ENCODE results near the gene WNT16.

WNT16 gene

DNA sequence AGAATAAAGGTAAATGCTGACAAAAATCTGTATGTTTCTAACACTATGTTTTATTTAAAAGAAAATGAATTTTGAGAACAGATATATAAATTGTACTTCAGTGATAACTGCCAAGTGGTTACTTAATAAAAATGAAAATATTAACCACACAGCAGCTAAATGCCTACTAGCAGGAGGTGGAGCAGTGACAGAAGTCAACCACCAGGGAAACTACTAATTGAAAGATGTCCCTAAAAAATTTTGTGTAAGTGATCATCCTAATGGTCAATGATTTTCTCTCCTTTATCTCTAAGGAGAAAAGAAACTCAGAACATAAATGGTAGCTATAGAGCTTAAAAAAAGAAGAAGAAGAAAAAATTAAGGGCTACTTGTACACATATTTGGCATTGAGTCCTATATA is 22.9 kb downstream of the WNT16 start:
- DNase-seq: no peak

DNA sequence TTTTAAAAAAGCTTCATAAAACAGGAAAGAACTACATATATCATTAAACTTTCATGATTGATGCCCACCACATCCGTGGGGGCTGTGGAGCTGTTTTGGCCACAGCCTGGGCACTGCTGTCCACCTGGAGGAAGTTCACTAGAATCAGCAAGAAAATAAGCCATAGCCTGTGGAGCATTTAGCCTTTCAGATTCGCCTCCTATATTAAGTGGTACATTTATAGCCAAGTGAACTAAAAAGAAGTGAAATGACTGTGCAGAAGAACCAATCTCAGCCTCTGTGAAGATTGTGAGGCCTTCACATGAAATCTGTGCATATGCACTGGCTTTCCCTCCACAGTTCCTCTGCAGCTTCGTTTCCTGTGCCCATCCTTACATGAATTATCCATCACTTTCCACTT is 23.5 kb downstream of the WNT16 start:
- no peak for DNase-seq

DNA sequence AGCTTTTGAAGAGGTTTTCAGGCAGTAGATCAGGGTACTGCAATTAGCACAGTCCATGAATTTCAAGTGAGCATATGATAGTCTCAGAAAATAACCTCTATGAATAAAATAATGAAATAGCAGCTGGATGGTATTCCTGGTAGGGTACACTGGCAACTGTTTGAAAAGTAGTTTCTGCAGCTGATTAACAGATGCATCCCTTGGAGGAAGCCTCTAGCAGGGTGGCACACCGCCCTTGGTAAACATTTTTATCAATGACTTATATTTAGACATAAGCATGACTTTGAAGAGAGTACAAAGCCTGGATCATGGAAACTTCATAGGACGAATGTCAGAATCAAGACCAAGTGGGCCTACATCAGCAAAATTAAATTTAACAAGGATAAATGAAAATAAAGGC is 26.8 kb downstream of the WNT16 start:
- peak; percentile 17 for DNase-seq

DNA sequence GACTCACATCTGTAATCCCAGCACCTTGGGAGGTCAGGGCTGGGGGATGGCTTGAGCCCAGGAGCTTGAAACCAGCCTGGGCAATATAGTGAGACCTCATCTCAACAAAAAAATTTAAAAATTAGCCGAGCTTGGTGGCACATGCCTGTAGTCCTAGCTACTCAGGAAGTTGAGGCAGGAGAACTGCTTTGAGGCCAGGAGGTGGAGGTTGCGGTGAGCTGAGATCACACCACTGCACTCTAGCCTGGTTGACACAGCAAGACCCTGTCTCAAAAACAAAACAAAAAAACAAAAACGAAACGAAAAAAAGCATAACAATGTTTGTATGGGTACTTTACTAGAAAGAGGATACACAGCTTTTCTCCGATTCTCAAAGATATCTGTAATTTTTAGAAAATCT is 31.8 kb downstream of the WNT16 start:
- no peak for DNase-seq

GRCh38 chr7:121366852-121367431 is 38.1 kb downstream of the WNT16 start:
- DNase-seq: peak; percentile 30

- DNase-seq: no peak
Observed at GRCh38 chr7:121369462-121369861, 40.7 kb downstream of the WNT16 start.

DNA sequence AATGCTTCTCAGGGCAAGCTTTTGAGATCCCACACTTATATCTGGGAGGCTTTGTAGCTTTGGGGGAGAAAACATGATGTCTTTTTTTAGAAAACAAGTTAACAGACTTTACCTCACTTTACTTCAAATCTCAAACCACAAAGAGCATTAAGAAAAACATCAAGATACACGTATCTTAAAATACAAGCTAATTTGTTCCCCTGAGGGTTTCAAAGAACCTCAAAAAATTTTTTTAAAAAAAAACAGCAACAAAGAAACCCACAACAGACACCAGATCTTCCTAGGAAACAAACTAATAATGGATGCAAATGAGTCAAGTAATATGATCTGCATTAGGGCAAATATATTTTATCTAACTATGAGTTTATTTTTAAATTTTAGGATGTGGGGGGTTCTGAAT is 42.6 kb downstream of the WNT16 start:
- DNase-seq: no peak

DNA sequence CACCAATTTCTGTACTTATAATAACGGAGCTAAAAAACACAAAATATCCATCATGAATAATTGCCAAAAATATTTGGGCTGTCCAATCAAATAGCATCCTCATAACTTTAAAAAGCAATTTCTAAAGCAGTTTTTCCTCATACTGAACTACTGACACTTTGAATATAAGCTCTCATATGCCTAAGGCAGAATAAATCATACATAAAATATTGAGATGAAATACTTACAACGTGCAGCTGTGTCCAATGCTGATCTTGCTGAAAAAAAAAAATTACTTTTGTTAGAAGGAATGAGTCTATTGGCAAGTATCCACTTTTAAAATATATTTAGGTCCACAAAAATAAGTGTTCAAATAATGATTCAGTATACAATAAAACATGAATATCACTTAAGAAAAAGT is 43.1 kb downstream of the WNT16 start:
- DNase-seq: no peak

GRCh38 chr7:121372376-121373010 is 43.7 kb downstream of the WNT16 start:
- DNase-seq: peak; percentile 25

- no peak for DNase-seq
Observed at GRCh38 chr7:121373177-121373576, 44.4 kb downstream of the WNT16 start.

GRCh38 chr7:121376979-121377378 is 48.2 kb downstream of the WNT16 start:
- no peak for DNase-seq

GRCh38 chr7:121379930-121380329 is 51.1 kb downstream of the WNT16 start:
- no peak for DNase-seq

DNA sequence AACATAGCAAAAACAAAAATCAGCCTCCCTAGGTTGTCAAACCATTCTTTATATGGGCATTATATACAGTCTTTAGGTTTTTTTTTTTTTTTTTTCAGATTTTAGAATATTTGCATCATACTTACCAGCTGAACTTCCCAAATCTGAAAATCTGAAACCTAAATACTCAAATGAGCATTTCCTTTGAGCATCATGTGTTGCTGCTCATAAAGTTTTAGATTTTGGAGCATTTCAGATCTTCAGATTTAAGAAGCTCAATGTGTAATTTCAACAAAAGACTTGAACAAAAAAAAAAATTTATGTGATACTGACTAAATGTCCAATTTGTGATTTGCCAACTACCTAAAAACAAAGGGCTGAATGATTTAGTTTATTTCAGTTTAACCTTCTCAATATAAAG is 53.7 kb downstream of the WNT16 start:
- no peak for DNase-seq

- no peak for DNase-seq
Observed at GRCh38 chr7:121383235-121383910, 54.6 kb downstream of the WNT16 start.

DNA sequence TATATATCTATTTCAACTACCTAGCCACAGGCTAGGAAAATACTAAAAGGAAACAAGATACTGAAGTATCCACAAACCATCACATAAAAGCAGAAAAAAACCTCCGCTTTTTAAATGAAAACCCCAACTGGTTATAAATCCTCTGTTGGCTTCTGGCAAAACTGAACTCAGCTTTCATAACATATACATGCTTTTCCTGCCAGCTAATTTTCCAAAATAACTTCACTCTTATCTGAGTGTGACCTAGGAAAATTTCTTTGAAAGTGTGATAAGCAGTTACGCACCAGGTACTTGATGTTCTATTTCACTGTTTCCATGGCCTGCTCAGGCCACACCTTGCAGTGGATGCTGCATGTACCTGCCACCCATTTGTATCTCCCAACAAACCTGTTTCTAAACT is 55.5 kb downstream of the WNT16 start:
- DNase-seq: no peak

DNA sequence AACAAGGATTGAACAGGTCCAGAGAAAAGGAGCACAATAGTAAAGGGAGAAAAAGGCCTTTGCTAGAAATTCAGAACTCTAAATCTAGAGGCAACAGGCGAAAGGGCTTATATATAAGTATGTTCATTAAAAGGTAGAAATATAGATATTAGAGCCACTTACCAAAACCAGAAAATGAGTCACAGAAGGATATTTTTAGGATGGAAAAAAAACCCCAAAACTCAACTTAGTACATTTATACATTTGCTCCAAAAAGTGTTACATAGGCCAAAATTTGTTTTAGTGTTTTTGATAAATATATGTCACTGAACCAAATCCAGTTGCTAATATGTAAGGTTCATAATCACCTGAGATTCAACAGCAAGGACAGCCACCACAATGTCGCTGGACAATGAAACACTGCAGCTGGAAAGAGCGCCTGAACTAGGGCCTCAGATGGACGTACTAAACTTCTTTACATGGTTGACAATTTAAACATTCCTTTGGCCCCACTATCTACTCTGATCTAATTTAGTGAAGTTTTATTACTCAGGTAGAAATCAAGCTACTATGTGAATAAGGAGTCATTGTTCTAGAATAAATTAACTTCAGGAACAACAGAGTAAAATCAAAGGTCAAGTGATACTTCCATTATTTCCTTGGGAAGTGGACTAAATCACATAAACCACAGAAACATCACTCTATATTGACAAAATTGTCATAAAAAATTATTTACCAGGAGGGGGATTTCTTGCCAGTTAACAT is 56.4 kb downstream of the WNT16 start:
- DNase-seq: no peak

DNA sequence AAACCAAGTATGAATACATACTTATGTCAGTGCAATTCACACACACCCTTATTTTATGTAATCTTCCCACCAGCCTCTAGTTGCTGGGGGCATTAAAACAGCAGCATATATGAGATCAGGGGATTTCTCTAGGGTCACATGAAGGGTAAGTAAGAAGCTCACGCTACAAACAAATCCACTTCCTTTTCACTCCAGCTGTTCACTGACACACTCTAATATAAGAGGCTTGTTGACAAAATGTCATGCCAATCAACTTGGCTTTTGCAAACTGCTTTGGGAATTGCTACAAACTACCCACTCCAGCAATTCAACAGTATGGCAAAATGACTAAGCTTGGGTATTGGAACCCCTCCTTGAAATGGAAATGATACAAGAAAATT is 57.0 kb downstream of the WNT16 start:
- DNase-seq: no peak

DNA sequence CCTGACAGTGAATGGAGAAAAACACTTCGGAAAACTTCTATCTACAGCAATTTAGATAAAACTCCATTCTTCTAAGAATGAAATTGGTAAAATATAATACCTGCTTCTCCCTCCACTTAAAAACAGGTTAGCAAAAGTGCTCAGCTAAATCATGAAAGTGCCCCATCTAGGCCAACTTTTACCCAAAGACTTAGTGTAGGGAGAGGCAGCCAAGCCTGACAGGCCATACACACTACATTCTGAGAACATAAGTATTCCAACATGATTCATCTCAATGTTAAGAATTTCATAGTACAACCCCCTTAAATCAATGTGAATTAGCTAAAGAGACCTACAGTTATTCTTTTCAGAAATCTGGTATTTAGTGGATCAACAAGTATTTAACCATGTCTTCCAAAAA is 60.1 kb downstream of the WNT16 start:
- DNase-seq: no peak

DNA sequence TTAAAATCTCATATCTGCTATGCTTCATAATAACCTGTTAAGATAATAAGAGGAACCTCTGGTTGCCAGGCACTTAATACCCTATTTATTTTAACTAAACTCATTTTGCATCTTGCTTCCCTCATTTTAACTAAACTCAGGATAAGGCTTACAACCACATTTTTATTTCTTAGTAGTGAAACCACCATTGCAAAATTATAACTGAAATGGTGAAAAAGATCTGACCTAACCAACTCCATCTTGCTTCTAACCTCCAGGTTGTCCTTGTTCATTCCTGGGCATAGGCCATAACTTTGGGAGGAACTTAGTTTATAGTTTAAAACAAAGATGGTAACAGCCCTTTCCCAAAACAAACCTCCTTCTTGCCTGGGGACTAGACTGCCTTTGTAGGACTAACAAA is 61.3 kb downstream of the WNT16 start:
- DNase-seq: no peak

DNA sequence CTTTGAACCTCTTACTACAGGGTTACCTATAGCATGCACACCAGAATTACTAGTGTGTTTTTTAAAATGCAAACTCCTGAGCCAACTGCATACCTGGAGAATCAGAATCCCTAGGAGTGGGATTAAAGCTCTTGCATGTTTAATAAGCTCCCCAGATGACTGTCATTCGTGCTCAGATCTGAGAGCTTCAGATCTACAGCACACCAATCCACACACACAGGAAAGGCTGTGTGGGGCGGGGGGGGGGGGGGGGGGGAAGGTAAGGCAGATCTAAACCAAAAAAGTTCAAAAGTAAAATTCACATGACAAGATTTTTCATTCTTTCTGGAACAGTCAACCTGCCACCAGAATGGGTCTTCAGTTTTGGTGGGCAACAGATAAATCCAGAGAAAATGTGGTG is 61.8 kb downstream of the WNT16 start:
- no peak for DNase-seq

All from NCI-H146 (cell line).